Panc1 (cell line): ENCODE data around the gene ZNF862.

Experiments used
- CTCF ChIP-seq: fragments of 450-650 bp; IDR thresholded peaks from 2 replicates; pipeline ENCODE4 v1.5.1; 2017; ENCODE audit warnings: mild to moderate bottlenecking
- POLR2AphosphoS5 ChIP-seq: IDR thresholded peaks from 2 replicates; pipeline ENCODE4 v1.6.1; 2012; ENCODE audit warnings: mild to moderate bottlenecking, low read depth, low read length, moderate library complexity
- REST ChIP-seq, 2 experiments: IDR thresholded peaks; 2 replicates each; pipeline ENCODE4 v1.6.1; 2011 to 2012; ENCODE audit warnings: low read depth in 2 of 2, control low read depth in 1 of 2, low read length in 1 of 2, mild to moderate bottlenecking in 1 of 2, moderate library complexity in 1 of 2; ENCODE audit not compliant: insufficient read depth in 1 of 2
- TCF7L2 ChIP-seq: IDR thresholded peaks from 2 replicates; pipeline ENCODE4 v1.6.1; 2011; ENCODE audit warnings: mild to moderate bottlenecking, low read depth, low read length, inconsistent platforms

GRCh38 chr7:149881328-149882247 lies 43.4 kb downstream of the ZNF862 start:
- no peak for TF ChIP-seq CTCF
- TF ChIP-seq TCF7L2: no peak
- TF ChIP-seq POLR2AphosphoS5: no peak
- TF ChIP-seq REST (IDR thresholded peaks at IDR 0.05; ENCODE audit: insufficient read depth in 1 of 2, low read depth in 2 of 2, low read length in 1 of 2): no peak
